Stomach smooth muscle (tissue), 2 donors: ENCODE results near the gene C13orf46.

ENCODE experiments used
- H3K27ac ChIP-seq: one replicate; pipeline ENCODE4 v1.7.0; 2013; ENCODE audit warnings: mild to moderate bottlenecking, low read length, inconsistent platforms
- H3K27me3 ChIP-seq, 2 donors: one replicate each; pipeline ENCODE4 v1.7.0; 2013; ENCODE audit warnings: low read length in 2 of 2; ENCODE audit not compliant: insufficient read depth in 2 of 2, control insufficient read depth in 1 of 2
- H3K36me3 ChIP-seq, 2 donors: one replicate each; pipeline ENCODE4 v1.7.0; 2013; ENCODE audit warnings: low read length in 2 of 2; ENCODE audit not compliant: control insufficient read depth in 2 of 2, insufficient read depth in 2 of 2
- H3K4me1 ChIP-seq: one replicate; pipeline ENCODE4 v1.7.0; 2013; ENCODE audit warnings: low read length; ENCODE audit not compliant: control insufficient read depth, insufficient read depth
- H3K4me3 ChIP-seq, 2 donors: one replicate each; pipeline ENCODE4 v1.7.0; 2013; ENCODE audit warnings: low read length in 2 of 2
- H3K9ac ChIP-seq, 2 donors: one replicate each; pipeline ENCODE4 v1.7.0; 2013; ENCODE audit warnings: low read length in 2 of 2, mild to moderate bottlenecking in 1 of 2
- H3K9me3 ChIP-seq, 2 donors: one replicate each; pipeline ENCODE4 v1.7.0; 2013; ENCODE audit warnings: low read length in 2 of 2; ENCODE audit not compliant: control insufficient read depth in 2 of 2
- donor health status: healthy.
- donor health status: Pancreatic carcinoma.

Gene C13orf46

DNA sequence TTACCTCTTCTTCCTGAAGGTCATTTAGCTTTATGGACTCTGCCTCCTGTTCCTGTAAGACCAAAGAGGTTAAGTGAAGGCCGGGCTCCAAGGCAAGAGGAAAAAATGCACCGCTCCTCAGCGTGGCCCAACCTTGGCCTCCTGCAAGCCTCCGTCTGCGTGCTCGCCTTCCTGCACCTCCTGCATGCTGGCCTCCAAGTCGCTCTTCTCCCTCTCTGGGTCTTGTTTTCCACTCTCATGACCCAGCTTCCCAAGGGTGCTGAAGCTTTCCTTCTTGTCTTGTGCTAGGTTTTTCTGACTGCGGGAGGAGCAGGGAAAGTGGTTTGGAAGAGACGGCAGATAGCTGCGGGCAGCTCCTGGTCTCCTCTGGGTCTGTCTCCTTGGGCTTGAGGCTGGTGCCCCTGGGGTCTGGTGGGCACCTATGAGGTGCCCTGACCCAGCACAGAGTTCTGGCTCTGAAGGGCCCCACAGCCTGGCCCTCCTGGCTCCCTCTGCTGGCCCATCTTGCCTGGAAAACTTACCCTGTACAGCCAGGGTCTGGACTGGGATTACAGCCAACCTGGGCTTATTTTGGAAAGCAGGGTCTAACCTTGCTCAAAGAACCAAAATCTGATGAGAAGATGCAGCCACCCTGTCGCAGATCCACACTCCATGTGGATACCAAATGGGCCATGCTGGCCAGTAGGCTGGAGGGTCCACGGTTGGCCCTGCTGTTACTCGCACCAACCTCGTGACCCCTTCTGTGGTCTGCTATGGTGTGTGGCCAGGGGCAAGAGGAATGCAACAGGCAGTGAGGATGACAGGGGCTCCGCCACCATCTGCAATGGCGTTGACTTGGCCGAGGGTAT, 5.2 kb downstream of the C13orf46 start:
- no peaks in the 10 kb centered on the region for H3K36me3 ChIP-seq
- H3K9me3 ChIP-seq, result no peaks in the 10 kb centered on the region
- peaks cover 19% of the 10 kb centered on the region for H3K4me1 ChIP-seq
- no peak overlapping the region for H3K9ac ChIP-seq
- H3K4me3 ChIP-seq, result no peak overlapping the region
- H3K27me3 ChIP-seq, result no peaks in the 10 kb centered on the region
- H3K27ac ChIP-seq, result no peak overlapping the region

DNA sequence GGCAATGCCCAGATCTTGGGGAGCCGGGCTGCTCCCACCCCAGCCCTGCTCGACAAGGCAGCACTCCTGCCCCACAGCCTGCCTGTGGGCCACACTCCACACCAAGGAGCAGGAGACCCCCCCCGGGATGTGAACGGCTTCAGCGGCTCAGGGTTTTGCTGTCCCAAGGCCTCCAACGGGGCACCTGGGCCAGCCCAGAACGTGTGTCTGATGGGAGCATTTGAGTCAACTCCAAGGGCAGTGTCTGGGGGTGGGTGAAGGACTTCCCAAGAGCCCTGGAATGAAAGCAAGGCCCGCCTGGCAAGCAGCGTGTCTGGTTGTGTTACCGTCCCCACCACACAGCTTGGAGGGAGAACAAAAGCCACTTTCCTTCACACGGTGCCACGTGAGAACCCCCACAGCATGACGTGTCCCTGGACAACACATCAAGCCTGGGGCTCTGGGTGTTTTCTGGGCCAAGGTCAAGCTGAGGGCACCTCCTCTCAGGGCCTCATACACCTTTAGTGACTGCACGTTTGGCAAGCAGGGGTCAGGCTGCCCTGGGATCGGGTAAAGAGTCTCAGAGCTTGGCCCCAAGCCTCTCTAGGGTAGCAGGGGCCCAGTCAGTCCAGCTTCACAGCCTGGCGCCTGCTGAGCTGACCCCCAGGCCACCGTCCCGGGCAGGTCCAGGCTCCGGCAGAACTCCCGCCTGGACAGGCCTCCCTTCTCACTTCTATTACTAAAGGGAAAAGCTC, 6.0 kb downstream of the C13orf46 start:
- Histone ChIP-seq H3K4me1 (peaks cover 19% of the 10 kb centered on the region), H3K4me3 (no peak overlapping the region), H3K27ac (no peak overlapping the region), H3K27me3 (no peaks in the 10 kb centered on the region), H3K36me3 (no peaks in the 10 kb centered on the region), H3K9ac (no peak overlapping the region), H3K9me3 (no peaks in the 10 kb centered on the region)

DNA sequence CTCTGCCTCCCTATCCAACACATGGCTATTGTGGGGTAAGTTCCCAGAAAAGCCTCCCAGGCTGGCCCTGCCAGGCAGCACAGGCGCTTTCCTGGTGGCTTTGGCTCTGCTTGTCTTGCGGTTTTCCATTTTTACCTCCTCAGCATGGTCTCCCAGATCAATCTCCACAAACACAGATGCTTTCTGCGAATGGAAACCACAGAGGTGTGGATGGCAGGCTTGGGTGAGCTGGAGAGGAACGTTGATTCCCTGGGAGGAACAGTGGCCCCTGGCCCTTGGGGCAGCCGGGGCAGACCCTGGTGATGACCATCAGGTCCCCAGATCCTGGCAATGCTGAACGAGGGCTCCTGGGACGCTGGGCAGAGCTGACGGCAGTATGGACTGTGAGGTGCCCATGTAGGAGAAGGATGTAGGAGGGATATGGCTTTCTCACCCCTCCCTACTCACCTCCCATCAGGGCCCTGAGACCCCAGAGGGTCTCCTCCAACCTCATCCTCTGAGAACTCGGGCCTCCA, 6.6 kb downstream of the C13orf46 start:
- H3K9ac ChIP-seq, result no peak overlapping the region
- no peak overlapping the region for H3K4me3 ChIP-seq
- H3K4me1 ChIP-seq, result peaks cover 19% of the 10 kb centered on the region
- no peaks in the 10 kb centered on the region for H3K9me3 ChIP-seq
- no peaks in the 10 kb centered on the region for H3K36me3 ChIP-seq
- H3K27me3 ChIP-seq, result no peaks in the 10 kb centered on the region
- H3K27ac ChIP-seq, result no peak overlapping the region

DNA sequence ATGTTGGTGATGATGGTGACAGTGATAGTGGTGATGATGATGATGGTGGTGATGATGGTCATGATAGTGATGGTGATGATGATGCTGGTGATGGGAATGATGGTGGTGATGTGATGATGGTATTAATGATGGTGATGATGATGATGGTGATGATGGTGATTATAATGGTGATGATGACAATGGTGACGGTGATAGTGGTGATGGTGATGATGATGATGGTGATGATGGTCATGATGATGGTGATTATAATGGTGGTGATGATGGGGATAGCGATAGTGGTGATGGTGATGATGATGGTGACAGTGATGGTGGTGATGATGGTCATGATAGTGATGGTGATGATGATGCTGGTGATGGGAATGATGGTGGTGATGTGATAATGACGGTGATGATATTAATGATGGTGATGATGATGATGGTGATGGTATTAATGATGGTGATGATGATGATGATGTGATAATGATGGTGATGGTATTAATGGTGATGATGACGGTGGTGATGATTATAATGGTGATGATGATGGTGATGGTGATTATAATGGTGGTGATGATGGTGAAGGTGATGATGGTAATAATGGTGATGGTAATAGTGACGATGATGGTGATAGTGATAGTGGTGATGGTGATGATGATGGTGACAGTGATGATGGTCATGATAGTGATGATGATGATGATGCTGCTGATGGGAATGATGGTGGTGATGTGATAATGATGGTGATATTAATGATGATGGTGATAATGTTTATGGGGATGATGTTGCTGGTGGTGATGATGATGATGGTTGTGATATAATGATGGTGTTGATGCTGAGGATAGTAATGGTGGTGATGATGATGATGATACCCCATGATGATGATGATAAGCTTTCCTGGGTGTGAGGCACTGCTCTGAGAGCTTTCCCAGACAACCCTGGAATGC, 7.7 kb downstream of the C13orf46 start:
- Histone ChIP-seq H3K9me3 (no peaks in the 10 kb centered on the region), H3K4me1 (peaks cover 11% of the 10 kb centered on the region), H3K36me3 (no peaks in the 10 kb centered on the region), H3K27ac (no peak overlapping the region), H3K4me3 (no peak overlapping the region), H3K9ac (no peak overlapping the region), H3K27me3 (no peaks in the 10 kb centered on the region)

DNA sequence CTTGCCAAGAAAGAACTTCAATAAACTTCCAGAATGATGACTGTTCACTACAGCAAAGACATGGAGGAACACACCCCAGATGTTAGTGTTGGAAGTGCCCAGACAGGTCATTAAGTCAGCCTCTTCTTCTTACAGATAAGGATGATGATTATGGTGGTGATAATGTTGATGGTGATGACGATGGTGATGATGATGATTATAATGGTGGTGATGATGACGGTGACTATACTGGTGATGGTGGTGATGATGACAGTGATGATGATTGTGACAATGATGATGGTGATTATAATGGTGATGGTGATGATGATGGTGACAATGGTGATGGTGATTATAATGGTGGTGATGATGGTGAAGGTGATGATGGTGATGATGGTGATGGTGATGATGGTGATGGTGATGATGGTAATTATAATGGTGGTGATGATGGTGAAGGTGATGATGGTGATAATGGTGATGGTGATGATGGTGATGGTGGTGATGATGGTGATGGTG, 8.4 kb downstream of the C13orf46 start:
- no peak overlapping the region for H3K4me3 ChIP-seq
- no peaks in the 10 kb centered on the region for H3K36me3 ChIP-seq
- no peaks in the 10 kb centered on the region for H3K27me3 ChIP-seq
- peaks cover 3% of the 10 kb centered on the region for H3K4me1 ChIP-seq
- no peak overlapping the region for H3K27ac ChIP-seq
- H3K9me3 ChIP-seq, result no peaks in the 10 kb centered on the region
- H3K9ac ChIP-seq, result no peak overlapping the region

DNA sequence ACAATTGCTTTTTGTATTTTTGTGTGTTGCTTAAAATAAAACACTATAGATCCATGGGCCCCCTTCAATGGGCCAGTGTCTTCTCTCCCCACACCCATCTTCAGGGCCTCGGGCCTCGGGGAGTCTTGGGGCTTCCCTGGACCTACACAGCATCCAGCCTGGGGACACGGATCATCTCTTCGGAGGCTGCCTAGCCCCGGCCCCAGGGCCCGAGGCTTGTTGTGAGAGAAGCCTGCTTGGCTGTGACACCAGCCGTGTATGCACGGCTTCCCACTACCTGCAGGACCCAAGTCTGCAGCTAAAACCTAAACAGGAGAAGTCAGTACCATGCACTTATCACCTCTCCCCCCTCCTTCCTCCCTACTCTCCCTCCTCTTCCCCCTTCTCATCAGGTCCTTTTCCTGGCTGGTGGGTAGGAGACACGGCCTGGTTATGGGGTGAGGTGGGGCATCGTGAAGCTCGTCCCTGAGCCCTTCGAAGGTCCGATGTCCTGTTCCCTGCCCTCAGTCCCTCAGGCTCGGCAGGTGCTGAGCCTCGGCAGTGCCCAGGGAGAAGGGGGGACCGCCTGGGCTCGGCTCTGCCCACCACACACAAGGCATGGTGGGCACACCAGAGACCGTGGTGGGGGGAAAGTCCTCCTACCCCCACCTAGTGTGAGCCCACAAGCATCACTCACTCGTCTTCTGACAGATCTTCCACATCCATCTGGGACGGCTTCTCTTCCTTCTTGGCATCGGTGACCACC, 9.5 kb downstream of the C13orf46 start:
- Histone ChIP-seq H3K9me3 (no peaks in the 10 kb centered on the region), H3K27me3 (no peaks in the 10 kb centered on the region), H3K36me3 (no peaks in the 10 kb centered on the region), H3K9ac (no peak overlapping the region), H3K4me1 (no peaks in the 10 kb centered on the region), H3K27ac (no peak overlapping the region), H3K4me3 (no peak overlapping the region)

DNA sequence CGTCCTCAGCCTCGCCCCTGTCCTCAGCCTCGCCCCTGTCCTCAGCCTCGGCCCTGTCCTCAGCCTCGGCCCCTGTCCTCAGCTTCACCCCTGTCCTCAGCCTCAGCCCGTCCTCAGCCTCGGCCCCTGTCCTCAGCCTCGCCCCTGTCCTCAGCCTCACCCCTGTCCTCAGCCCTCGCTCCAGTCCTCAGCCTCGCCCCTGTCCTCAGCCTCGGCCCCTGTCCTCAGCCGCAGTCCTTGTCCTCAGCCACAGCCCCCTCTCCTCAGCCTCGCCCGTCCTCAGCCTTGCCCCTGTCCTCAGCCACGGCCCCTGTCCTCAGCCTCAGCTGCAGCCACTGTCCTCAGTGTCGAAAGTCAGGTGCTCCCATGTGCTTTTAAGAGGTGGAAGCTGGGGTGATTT, 10.5 kb downstream of the C13orf46 start:
- H3K27me3 ChIP-seq, result no peaks in the 10 kb centered on the region
- no peaks in the 10 kb centered on the region for H3K4me1 ChIP-seq
- H3K4me3 ChIP-seq, result no peak overlapping the region
- no peak overlapping the region for H3K9ac ChIP-seq
- no peaks in the 10 kb centered on the region for H3K36me3 ChIP-seq
- H3K27ac ChIP-seq, result no peak overlapping the region
- H3K9me3 ChIP-seq, result no peaks in the 10 kb centered on the region

DNA sequence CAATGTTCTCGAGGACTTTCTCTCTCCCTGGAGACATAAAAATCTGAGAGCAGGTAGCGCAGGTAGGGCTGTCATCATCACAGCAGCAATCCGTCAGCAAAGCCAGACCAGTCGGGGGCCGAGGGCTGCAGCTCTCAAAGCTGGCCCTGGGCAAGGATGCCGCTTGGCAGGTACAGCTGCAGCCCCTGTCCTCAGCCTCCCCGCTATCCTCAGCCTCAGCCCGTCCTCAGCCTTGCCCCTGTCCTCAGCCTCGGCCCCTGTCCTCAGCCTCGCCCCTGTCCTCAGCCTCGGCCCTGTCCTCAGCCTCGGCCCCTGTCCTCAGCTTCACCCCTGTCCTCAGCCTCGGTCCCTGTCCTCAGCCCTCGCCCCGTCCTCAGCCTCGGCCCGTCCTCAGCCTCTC, 10.9 kb downstream of the C13orf46 start:
- no peak overlapping the region for H3K27ac ChIP-seq
- H3K4me1 ChIP-seq, result no peaks in the 10 kb centered on the region
- no peaks in the 10 kb centered on the region for H3K27me3 ChIP-seq
- H3K9me3 ChIP-seq, result no peaks in the 10 kb centered on the region
- H3K36me3 ChIP-seq, result no peaks in the 10 kb centered on the region
- no peak overlapping the region for H3K4me3 ChIP-seq
- no peak overlapping the region for H3K9ac ChIP-seq

DNA sequence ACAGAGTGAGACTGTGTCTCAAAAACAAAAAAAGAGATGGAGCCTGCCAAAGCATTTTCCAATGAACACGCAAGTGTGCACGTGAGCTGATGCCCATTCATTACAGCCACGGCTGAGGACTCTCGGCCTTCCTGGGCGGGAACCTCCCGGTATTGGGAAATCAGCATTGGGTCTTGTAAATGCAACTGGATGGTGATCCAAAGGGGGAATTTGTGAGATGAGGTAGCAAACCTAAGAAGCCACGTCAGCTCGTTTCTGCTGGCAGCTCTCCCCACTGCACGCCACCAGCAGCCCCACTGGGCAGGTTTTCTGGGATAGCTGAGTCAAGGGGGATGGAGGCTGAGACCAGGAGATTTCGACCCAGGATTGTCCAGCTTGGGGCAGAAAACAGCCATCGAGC, 11.5 kb downstream of the C13orf46 start:
- no peaks in the 10 kb centered on the region for H3K4me1 ChIP-seq
- no peak overlapping the region for H3K9ac ChIP-seq
- no peak overlapping the region for H3K27ac ChIP-seq
- H3K36me3 ChIP-seq, result no peaks in the 10 kb centered on the region
- no peaks in the 10 kb centered on the region for H3K9me3 ChIP-seq
- H3K4me3 ChIP-seq, result no peak overlapping the region
- no peaks in the 10 kb centered on the region for H3K27me3 ChIP-seq
